Limb (tissue), 2 donors: ENCODE data around the gene ZNF184.
A peak's percentile ranks its signal among the peaks of the same experiment; 100 is the strongest.

ENCODE experiments used
- DNase-seq, 2 donors: peaks; one replicate each; pipeline ENCODE4 v3.0.0-alpha.2; 2016; ENCODE audit errors: extremely low spot score in 2 of 2

ZNF184 gene

GRCh38 chr6:27479319-27480182 lies 6.6 kb upstream of the ZNF184 start:
- DNase-seq = peak; percentile 91 to 93

GRCh38 chr6:27478706-27479318 lies 5.9 kb upstream of the ZNF184 start:
- peak; percentile 88 to 92 for DNase-seq

GRCh38 chr6:27478141-27478705 lies 5.3 kb upstream of the ZNF184 start:
- DNase-seq = peak in 1 of 2 donors; percentile 5

GRCh38 chr6:27477318-27478013 lies 4.6 kb upstream of the ZNF184 start:
- DNase-seq = no peak

GRCh38 chr6:27476090-27476489 lies 3.2 kb upstream of the ZNF184 start:
- DNase-seq = no peak

GRCh38 chr6:27474672-27475071 lies 1.8 kb upstream of the ZNF184 start:
- DNase-seq = no peak

- DNase-seq = no peak
Measured at GRCh38 chr6:27474172-27474465, 1.2 kb upstream of the ZNF184 start.

- DNase-seq = peak; percentile 60 to 82
Measured at GRCh38 chr6:27472182-27472616, 706 bp downstream of the ZNF184 start.

GRCh38 chr6:27471365-27472115 lies 1.4 kb downstream of the ZNF184 start:
- DNase-seq = no peak

- DNase-seq = no peak
Measured at GRCh38 chr6:27470023-27470422, 2.9 kb downstream of the ZNF184 start.

- no peak for DNase-seq
Measured at GRCh38 chr6:27468334-27468733, 4.6 kb downstream of the ZNF184 start.

GRCh38 chr6:27452496-27452897 lies 20.4 kb downstream of the ZNF184 start:
- DNase-seq = no peak

- DNase-seq = no peak
Measured at GRCh38 chr6:27451660-27452390, 21.1 kb downstream of the ZNF184 start.

GRCh38 chr6:27448456-27448855 lies 24.4 kb downstream of the ZNF184 start:
- DNase-seq = no peak

GRCh38 chr6:27442932-27443331 lies 30.0 kb downstream of the ZNF184 start:
- DNase-seq = no peak

GRCh38 chr6:27441001-27441400 lies 31.9 kb downstream of the ZNF184 start:
- no peak for DNase-seq

GRCh38 chr6:27439371-27439770 lies 33.5 kb downstream of the ZNF184 start:
- DNase-seq = no peak

GRCh38 chr6:27433714-27434113 lies 39.2 kb downstream of the ZNF184 start:
- no peak for DNase-seq

GRCh38 chr6:27428966-27429365 lies 43.9 kb downstream of the ZNF184 start:
- DNase-seq = no peak

GRCh38 chr6:27428502-27428901 lies 44.4 kb downstream of the ZNF184 start:
- DNase-seq = no peak
